Vagina (tissue), 2 donors: ENCODE measurements around the gene ELP5. TPM values are rescaled to one million over a fixed set of nuclear protein-coding genes. Genes with fewer than 3 reads are reported as not detected.

Experiments
- DNase-seq, 2 donors: peaks; one replicate each; pipeline ENCODE4 v3.0.0-alpha.2; 2017; ENCODE audit errors: extremely low spot score in 2 of 2
- H3K27ac ChIP-seq: fragments of 200-600 bp; sonication (generic); one replicate; pipeline ENCODE4 v1.5.1; 2019
- H3K27me3 ChIP-seq: fragments of 200-600 bp; sonication (generic); one replicate; pipeline ENCODE4 v1.5.1; 2019
- H3K36me3 ChIP-seq, 2 donors: fragments of 200-600 bp; sonication (generic); one replicate each; pipeline ENCODE4 v1.5.1; 2017 to 2019
- H3K4me1 ChIP-seq: fragments of 200-600 bp; sonication (generic); one replicate; pipeline ENCODE4 v1.5.1; 2019
- H3K4me3 ChIP-seq, 2 donors: fragments of 200-600 bp; sonication (generic); 1 replicate in 1 of 2; 2 replicates in 1 of 2; pipeline ENCODE4 v1.5.1; 2016 to 2019
- H3K9me3 ChIP-seq: fragments of 200-600 bp; sonication (generic); one replicate; pipeline ENCODE4 v1.5.1; 2019
- CTCF ChIP-seq, 3 experiments: fragments of 450-650 bp in 2 of 3; fragments of 200-600 bp in 1 of 3; sonication (generic) in 1 of 3; IDR thresholded peaks; one replicate each; pipeline ENCODE4 v1.5.1; 2017 to 2019; ENCODE audit warnings: antibody characterized with exemption in 3 of 3, mild to moderate bottlenecking in 2 of 3, moderate library complexity in 2 of 3
- POLR2A ChIP-seq, 2 donors: fragments of 450-650 bp; IDR thresholded peaks; one replicate each; pipeline ENCODE4 v1.6.1; 2017; ENCODE audit warnings: antibody characterized with exemption in 2 of 2, mild to moderate bottlenecking in 2 of 2, moderate library complexity in 2 of 2
- POLR2AphosphoS5 ChIP-seq, 2 donors: sonication (generic); formaldehyde crosslinking; IDR thresholded peaks; one replicate each; pipeline ENCODE4 v1.9.0; 2017; ENCODE audit warnings: antibody characterized with exemption in 2 of 2, mild to moderate bottlenecking in 2 of 2, low read depth in 1 of 2; ENCODE audit not compliant: insufficient read depth in 1 of 2
- intact Hi-C: fragments of 100-400 bp; cut with DNase I; formaldehyde crosslinking; loops from one replicate; pipeline ENCODE4 v1.15.1; 2023
- total RNA-seq: library from RNA; depleted of rRNA; stranded (reverse); fragments of >200 nt; gene quantifications from one replicate; pipeline ENCODE4 v1.2.3, GENCODE V29; 2016

The ELP5 gene
- total RNA-seq, 1 donor from 2014 or later = 30.9 TPM

GRCh38 chr17:7238420-7239090, 13.5 kb upstream of the ELP5 start:
- H3K36me3 ChIP-seq = peaks cover 0 to 26% of the 10 kb centered on the region in 2 donors
- no peak for TF ChIP-seq POLR2A (IDR thresholded peaks at IDR 0.05)
- TF ChIP-seq POLR2AphosphoS5 (IDR thresholded peaks at IDR 0.05; ENCODE audit: insufficient read depth in 1 of 2, low read depth in 1 of 2) = no peak
- TF ChIP-seq CTCF (IDR thresholded peaks at IDR 0.05) = no peak
- H3K27me3 ChIP-seq = no peaks in the 10 kb centered on the region
- peak overlapping the region; percentile 99 for H3K27ac ChIP-seq
- H3K4me1 ChIP-seq = peaks cover 53% of the 10 kb centered on the region
- no peak for DNase-seq
- no peaks in the 10 kb centered on the region for H3K9me3 ChIP-seq
- intact Hi-C loops = no loop called here
- peak overlapping the region; percentile 69 to 100 for H3K4me3 ChIP-seq

- TF ChIP-seq POLR2A (IDR thresholded peaks at IDR 0.05) (peak; percentile 8 to 83), CTCF (IDR thresholded peaks at IDR 0.05) (peak in 1 of 3 experiments; percentile 41), POLR2AphosphoS5 (IDR thresholded peaks at IDR 0.05; ENCODE audit: insufficient read depth in 1 of 2, low read depth in 1 of 2) (peak; percentile 90 to 100)
- no peaks in the 10 kb centered on the region for H3K9me3 ChIP-seq
- H3K36me3 ChIP-seq = peaks cover 0 to 31% of the 10 kb centered on the region in 2 donors
- peaks cover 51% of the 10 kb centered on the region for H3K4me1 ChIP-seq
- peak within 1 kb of the TSS; percentile 69 to 100 for H3K4me3 ChIP-seq
- intact Hi-C loops = no loop called here
- no peaks in the 10 kb centered on the region for H3K27me3 ChIP-seq
- peak within 1 kb of the TSS; percentile 99 for H3K27ac ChIP-seq
- peak in 1 of 2 donors; percentile 100 for DNase-seq
Measured at GRCh38 chr17:7239091-7240027, 12.7 kb upstream of the ELP5 start, which contains the start of gene PHF23. Gene PHF23 (minus strand): TSS chr17:7239457. CDS start chr17:7239279, 178 bp downstream.

GRCh38 chr17:7240375-7240774, 11.6 kb upstream of the ELP5 start:
- intact Hi-C loops = no loop called here
- no peaks in the 10 kb centered on the region for H3K9me3 ChIP-seq
- H3K36me3 ChIP-seq = peaks cover 0 to 39% of the 10 kb centered on the region in 2 donors
- no peak for DNase-seq
- H3K27ac ChIP-seq = peak overlapping the region; percentile 99
- TF ChIP-seq POLR2A (IDR thresholded peaks at IDR 0.05) (no peak), CTCF (IDR thresholded peaks at IDR 0.05) (no peak), POLR2AphosphoS5 (IDR thresholded peaks at IDR 0.05; ENCODE audit: insufficient read depth in 1 of 2, low read depth in 1 of 2) (no peak)
- H3K4me1 ChIP-seq = peaks cover 44% of the 10 kb centered on the region
- H3K4me3 ChIP-seq = peak overlapping the region; percentile 22 to 100
- no peaks in the 10 kb centered on the region for H3K27me3 ChIP-seq

- TF ChIP-seq POLR2AphosphoS5 (IDR thresholded peaks at IDR 0.05; ENCODE audit: insufficient read depth in 1 of 2, low read depth in 1 of 2) (no peak), POLR2A (IDR thresholded peaks at IDR 0.05) (no peak), CTCF (IDR thresholded peaks at IDR 0.05) (no peak)
- H3K36me3 ChIP-seq = peaks cover 0 to 38% of the 10 kb centered on the region in 2 donors
- H3K27me3 ChIP-seq = no peaks in the 10 kb centered on the region
- H3K9me3 ChIP-seq = no peaks in the 10 kb centered on the region
- H3K4me3 ChIP-seq = peak overlapping the region; percentile 64 to 100
- intact Hi-C loops = no loop called here
- peaks cover 37% of the 10 kb centered on the region for H3K4me1 ChIP-seq
- peak overlapping the region; percentile 99 for H3K27ac ChIP-seq
- DNase-seq = no peak
Measured at GRCh38 chr17:7241090-7241733, 10.8 kb upstream of the ELP5 start.
